GM12878 (cell line): ENCODE data around the gene FAM222B.

Experiments used
- MAX ChIP-seq: IDR thresholded peaks from 2 replicates; pipeline ENCODE4 v1.6.1; 2012; ENCODE audit warnings: low read depth, low read length, improper control_type of control experiment
- TF ChIP-seq, protein P1 (sequence below), 3 experiments: IDR thresholded peaks in 2 of 3; conservative IDR thresholded peaks in 1 of 3; 2 replicates each; pipeline ENCODE4 v1.5.1; 2011; ENCODE audit warnings: low read depth in 3 of 3, low read length in 3 of 3, mild to moderate bottlenecking in 3 of 3, control low read depth in 2 of 3, moderate library complexity in 2 of 3, inconsistent platforms in 1 of 3, mixed read lengths in 1 of 3; ENCODE audit not compliant: control insufficient read depth in 2 of 3, insufficient read depth in 1 of 3; ENCODE audit errors: extremely low read depth in 1 of 3

- TF ChIP-seq, protein P1, sequence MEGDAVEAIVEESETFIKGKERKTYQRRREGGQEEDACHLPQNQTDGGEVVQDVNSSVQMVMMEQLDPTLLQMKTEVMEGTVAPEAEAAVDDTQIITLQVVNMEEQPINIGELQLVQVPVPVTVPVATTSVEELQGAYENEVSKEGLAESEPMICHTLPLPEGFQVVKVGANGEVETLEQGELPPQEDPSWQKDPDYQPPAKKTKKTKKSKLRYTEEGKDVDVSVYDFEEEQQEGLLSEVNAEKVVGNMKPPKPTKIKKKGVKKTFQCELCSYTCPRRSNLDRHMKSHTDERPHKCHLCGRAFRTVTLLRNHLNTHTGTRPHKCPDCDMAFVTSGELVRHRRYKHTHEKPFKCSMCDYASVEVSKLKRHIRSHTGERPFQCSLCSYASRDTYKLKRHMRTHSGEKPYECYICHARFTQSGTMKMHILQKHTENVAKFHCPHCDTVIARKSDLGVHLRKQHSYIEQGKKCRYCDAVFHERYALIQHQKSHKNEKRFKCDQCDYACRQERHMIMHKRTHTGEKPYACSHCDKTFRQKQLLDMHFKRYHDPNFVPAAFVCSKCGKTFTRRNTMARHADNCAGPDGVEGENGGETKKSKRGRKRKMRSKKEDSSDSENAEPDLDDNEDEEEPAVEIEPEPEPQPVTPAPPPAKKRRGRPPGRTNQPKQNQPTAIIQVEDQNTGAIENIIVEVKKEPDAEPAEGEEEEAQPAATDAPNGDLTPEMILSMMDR (IDR thresholded peaks at IDR 0.05 in 2 of 3, conservative IDR thresholded peaks at IDR 0.05 in 1 of 3; ENCODE audit: control insufficient read depth in 2 of 3, extremely low read depth in 1 of 3, insufficient read depth in 1 of 3, low read depth in 3 of 3, low read length in 3 of 3), result no peak
- TF ChIP-seq MAX, result no peak
These were observed 79.3 kb downstream of the FAM222B start for GRCh38 chr17:28763137-28763799.
